H9 (cell line): Measurements from ENCODE around the gene LRMDA. TPM values are rescaled to one million over a fixed set of nuclear protein-coding genes. Genes with fewer than 3 reads are reported as not detected.

ENCODE experiments used
- DNase-seq: peaks from one replicate; pipeline ENCODE4 v3.0.0-alpha.2; 2017
- H2AFZ ChIP-seq: one replicate; pipeline ENCODE4 v1.6.1; 2013; ENCODE audit warnings: mild to moderate bottlenecking, low read length, control low read depth, moderate library complexity
- H2AK5ac ChIP-seq: 2 replicates; pipeline ENCODE4 v1.6.1; 2013; ENCODE audit warnings: low read length, control low read depth, mixed read lengths; ENCODE audit not compliant: insufficient read length
- H2BK120ac ChIP-seq: one replicate; pipeline ENCODE4 v1.6.1; 2013; ENCODE audit warnings: low read depth, mild to moderate bottlenecking, low read length, control low read depth, inconsistent platforms; ENCODE audit not compliant: poor library complexity, severe bottlenecking
- H2BK12ac ChIP-seq: 2 replicates; pipeline ENCODE4 v1.6.1; 2013; ENCODE audit warnings: low read length, control low read depth, mixed read lengths, low read depth; ENCODE audit not compliant: insufficient read length
- H2BK15ac ChIP-seq: 2 replicates; pipeline ENCODE4 v1.6.1; 2013; ENCODE audit warnings: low read depth, low read length, control low read depth
- H2BK20ac ChIP-seq: one replicate; pipeline ENCODE4 v1.6.1; 2013; ENCODE audit warnings: low read depth, mild to moderate bottlenecking, low read length, control low read depth, inconsistent platforms; ENCODE audit not compliant: poor library complexity, severe bottlenecking
- H2BK5ac ChIP-seq: 2 replicates; pipeline ENCODE4 v1.6.1; 2013; ENCODE audit warnings: low read length, control low read depth, mixed read lengths; ENCODE audit not compliant: insufficient read length
- H3K14ac ChIP-seq: 2 replicates; pipeline ENCODE4 v1.6.1; 2013; ENCODE audit warnings: low read length, control low read depth; ENCODE audit not compliant: insufficient read depth
- H3K18ac ChIP-seq: 2 replicates; pipeline ENCODE4 v1.6.1; 2013; ENCODE audit warnings: low read depth, mild to moderate bottlenecking, mixed read lengths, low read length, control low read depth; ENCODE audit not compliant: insufficient read length
- H3K23ac ChIP-seq: 2 replicates; pipeline ENCODE4 v1.6.1; 2013; ENCODE audit warnings: low read length, control low read depth, mixed read lengths, low read depth; ENCODE audit not compliant: insufficient read length
- H3K23me2 ChIP-seq: 2 replicates; pipeline ENCODE4 v1.6.1; 2013; ENCODE audit warnings: low read depth, mild to moderate bottlenecking, mixed read lengths, low read length, control low read depth; ENCODE audit not compliant: insufficient read length, poor library complexity, severe bottlenecking
- H3K27ac ChIP-seq: 2 replicates; pipeline ENCODE4 v1.5.1; 2013; ENCODE audit warnings: low read length, control low read depth, mixed read lengths, low read depth; ENCODE audit not compliant: insufficient read length
- H3K27me3 ChIP-seq: 2 replicates; pipeline ENCODE4 v1.6.1; 2013; ENCODE audit warnings: low read length, control low read depth, inconsistent platforms; ENCODE audit not compliant: insufficient read depth
- H3K4ac ChIP-seq: 2 replicates; pipeline ENCODE4 v1.6.1; 2013; ENCODE audit warnings: low read depth, mild to moderate bottlenecking, control low read depth, inconsistent platforms, low read length, moderate library complexity
- H3K4me1 ChIP-seq: 2 replicates; pipeline ENCODE4 v1.6.1; 2013; ENCODE audit warnings: low read length, control low read depth, inconsistent platforms; ENCODE audit not compliant: insufficient read depth
- H3K4me2 ChIP-seq: 2 replicates; pipeline ENCODE4 v1.6.1; 2013; ENCODE audit warnings: low read length, control low read depth, mixed read lengths; ENCODE audit not compliant: insufficient read length, insufficient read depth
- H3K56ac ChIP-seq: 2 replicates; pipeline ENCODE4 v1.6.1; 2013; ENCODE audit warnings: low read depth, mild to moderate bottlenecking, mixed read lengths, low read length, control low read depth; ENCODE audit not compliant: insufficient read length
- H3K79me1 ChIP-seq: 2 replicates; pipeline ENCODE4 v1.6.1; 2013; ENCODE audit warnings: low read depth, mild to moderate bottlenecking, moderate library complexity, low read length, control low read depth, inconsistent platforms; ENCODE audit not compliant: insufficient read depth, poor library complexity, severe bottlenecking
- H3K79me2 ChIP-seq: 2 replicates; pipeline ENCODE4 v1.6.1; 2013; ENCODE audit warnings: low read length, control low read depth, inconsistent platforms; ENCODE audit not compliant: insufficient read depth
- H3K9ac ChIP-seq: 2 replicates; pipeline ENCODE4 v1.6.1; 2013; ENCODE audit warnings: low read length, control low read depth, mixed read lengths; ENCODE audit not compliant: insufficient read length; ENCODE audit errors: extremely low read depth
- H3K9me3 ChIP-seq: one replicate; pipeline ENCODE4 v1.6.1; 2013; ENCODE audit warnings: low read depth, low read length, inconsistent platforms; ENCODE audit not compliant: control insufficient read depth
- H3T11ph ChIP-seq: one replicate; pipeline ENCODE4 v1.6.1; 2013; ENCODE audit warnings: mild to moderate bottlenecking, low read length, control low read depth, inconsistent platforms
- H4K20me1 ChIP-seq: one replicate; pipeline ENCODE4 v1.6.1; 2013; ENCODE audit not compliant: control insufficient read depth, insufficient read length, insufficient read depth
- H4K5ac ChIP-seq: 2 replicates; pipeline ENCODE4 v1.6.1; 2013; ENCODE audit warnings: low read depth, mild to moderate bottlenecking, mixed read lengths, low read length, control low read depth; ENCODE audit not compliant: insufficient read length
- H4K8ac ChIP-seq: replicated peaks from 2 replicates; pipeline ENCODE4 v1.6.1; 2013; ENCODE audit warnings: low read length, control low read depth, mixed read lengths, low read depth; ENCODE audit not compliant: insufficient read length
- H4K91ac ChIP-seq: 2 replicates; pipeline ENCODE4 v1.6.1; 2013; ENCODE audit warnings: low read depth, mild to moderate bottlenecking, moderate library complexity, mixed read lengths, low read length, control low read depth; ENCODE audit not compliant: insufficient read length
- H3K27ac Mint-ChIP-seq, 3 experiments: 2 replicates in 2 of 3; 3 replicates in 1 of 3; pipeline ENCODE4 v1.8.0; 2020 to 2021; ENCODE audit warnings: mixed read lengths in 3 of 3, mild to moderate bottlenecking in 1 of 3, moderate library complexity in 1 of 3
- H3K27me3 Mint-ChIP-seq: 2 replicates; pipeline ENCODE4 v1.8.0; 2021; ENCODE audit warnings: low read depth, mild to moderate bottlenecking, moderate library complexity, mixed read lengths
- H3K36me3 Mint-ChIP-seq, 3 experiments: 2 replicates in 2 of 3; 3 replicates in 1 of 3; pipeline ENCODE4 v1.8.0; 2020 to 2021; ENCODE audit warnings: low read depth in 3 of 3, mixed read lengths in 3 of 3; ENCODE audit not compliant: insufficient read depth in 1 of 3
- H3K4me1 Mint-ChIP-seq, 2 experiments: 2 replicates each; pipeline ENCODE4 v1.8.0; 2020; ENCODE audit warnings: mixed read lengths in 2 of 2
- H3K4me3 Mint-ChIP-seq, 2 experiments: 2 replicates in 1 of 2; 3 replicates in 1 of 2; pipeline ENCODE4 v1.8.0; 2020 to 2021; ENCODE audit warnings: mild to moderate bottlenecking in 2 of 2, mixed read lengths in 2 of 2, moderate library complexity in 1 of 2
- H3K9me3 Mint-ChIP-seq, 2 experiments: 2 replicates in 1 of 2; 3 replicates in 1 of 2; pipeline ENCODE4 v1.8.0; 2020; ENCODE audit warnings: mild to moderate bottlenecking in 2 of 2, mixed read lengths in 2 of 2, moderate library complexity in 1 of 2
- WGBS: extraction: QIAGEN DNeasy Blood & Tissue Kit; methylation state at CpG from one replicate; pipeline ENCODE4 v1.1.7; 2013; ENCODE audit warnings: missing lambda C conversion rate, low lambda C conversion rate, mixed read lengths; ENCODE audit not compliant: insufficient read length; ENCODE audit errors: extremely low coverage; 5-methylcytosine and 5-hydroxymethylcytosine counted together
- total RNA-seq: library from RNA; stranded (reverse); gene quantifications from 2 replicates; pipeline ENCODE4 v1.2.1, GENCODE V29; 2021
- TF ChIP-seq, protein P1 (sequence below): fragments of 200-600 bp; sonication (generic); conservative IDR thresholded peaks from 3 replicates; pipeline ENCODE4 v1.8.0; 2021; ENCODE audit warnings: antibody characterized with exemption, mild to moderate bottlenecking

Gene LRMDA
- total RNA-seq, 1 experiment from 2014 or later = 1.8 TPM

DNA sequence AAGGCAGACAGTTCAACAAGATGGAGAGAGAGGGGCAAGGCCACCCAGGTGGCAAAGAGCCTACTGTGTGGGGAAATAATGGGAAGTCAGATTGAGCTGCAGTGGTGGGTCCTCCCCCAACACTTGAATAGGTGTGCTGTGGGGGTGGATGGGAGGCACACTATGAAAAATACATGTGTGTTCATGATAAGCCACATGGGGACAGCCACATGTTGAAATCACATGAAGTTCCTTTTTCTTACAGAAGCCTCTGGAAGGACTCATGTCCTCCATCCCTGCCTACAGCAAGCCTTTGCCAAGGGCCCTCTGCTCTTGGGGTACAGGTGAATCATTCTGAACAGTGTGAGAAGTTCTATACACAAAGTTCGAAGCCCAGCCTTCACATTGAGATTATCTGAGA is 310.9 kb downstream of the LRMDA start:
- H3K9me3 ChIP-seq = no peaks in the 10 kb centered on the region
- no peak overlapping the region for H2BK5ac ChIP-seq
- no peaks in the 10 kb centered on the region; the same call in 1 of the 2 replicates for H3K4me1 ChIP-seq
- no peak overlapping the region for H3K14ac ChIP-seq
- H3K27me3 Mint-ChIP-seq = no peaks in the 10 kb centered on the region; the same call in 1 of the 2 replicates
- H3K79me2 ChIP-seq = no peaks in the 10 kb centered on the region
- no peaks in the 10 kb centered on the region for H3K23me2 ChIP-seq
- H3K4me1 Mint-ChIP-seq = peaks cover 7% of the 10 kb centered on the region in 2 experiments
- WGBS = no CpG with 5 or more reads among the region's 1 CpG
- no peak overlapping the region for H2BK15ac ChIP-seq
- H4K20me1 ChIP-seq = no peaks in the 10 kb centered on the region
- no peak overlapping the region for H3K27ac ChIP-seq
- no peak overlapping the region for H4K5ac ChIP-seq
- no peak overlapping the region for H3K18ac ChIP-seq
- no peak overlapping the region for H2BK120ac ChIP-seq
- H3K9me3 Mint-ChIP-seq = peaks cover 0 to 2% of the 10 kb centered on the region in 2 experiments; a peak in 1 of 5 replicates
- H4K8ac ChIP-seq = no peak overlapping the region
- H3K23ac ChIP-seq = no peak overlapping the region
- H3K27ac Mint-ChIP-seq = no peak overlapping the region
- no peak overlapping the region for H2BK12ac ChIP-seq
- H3K27me3 ChIP-seq = no peaks in the 10 kb centered on the region
- H2AK5ac ChIP-seq = no peak overlapping the region
- H2BK20ac ChIP-seq = no peak overlapping the region
- no peak for DNase-seq
- H3K4me2 ChIP-seq = no peak overlapping the region
- H3T11ph ChIP-seq = no peak overlapping the region
- H3K36me3 Mint-ChIP-seq = no peaks in the 10 kb centered on the region
- H2AFZ ChIP-seq = no peak overlapping the region
- TF ChIP-seq, protein P1, sequence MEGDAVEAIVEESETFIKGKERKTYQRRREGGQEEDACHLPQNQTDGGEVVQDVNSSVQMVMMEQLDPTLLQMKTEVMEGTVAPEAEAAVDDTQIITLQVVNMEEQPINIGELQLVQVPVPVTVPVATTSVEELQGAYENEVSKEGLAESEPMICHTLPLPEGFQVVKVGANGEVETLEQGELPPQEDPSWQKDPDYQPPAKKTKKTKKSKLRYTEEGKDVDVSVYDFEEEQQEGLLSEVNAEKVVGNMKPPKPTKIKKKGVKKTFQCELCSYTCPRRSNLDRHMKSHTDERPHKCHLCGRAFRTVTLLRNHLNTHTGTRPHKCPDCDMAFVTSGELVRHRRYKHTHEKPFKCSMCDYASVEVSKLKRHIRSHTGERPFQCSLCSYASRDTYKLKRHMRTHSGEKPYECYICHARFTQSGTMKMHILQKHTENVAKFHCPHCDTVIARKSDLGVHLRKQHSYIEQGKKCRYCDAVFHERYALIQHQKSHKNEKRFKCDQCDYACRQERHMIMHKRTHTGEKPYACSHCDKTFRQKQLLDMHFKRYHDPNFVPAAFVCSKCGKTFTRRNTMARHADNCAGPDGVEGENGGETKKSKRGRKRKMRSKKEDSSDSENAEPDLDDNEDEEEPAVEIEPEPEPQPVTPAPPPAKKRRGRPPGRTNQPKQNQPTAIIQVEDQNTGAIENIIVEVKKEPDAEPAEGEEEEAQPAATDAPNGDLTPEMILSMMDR = no peak
- no peak overlapping the region for H3K9ac ChIP-seq
- H4K91ac ChIP-seq = no peak overlapping the region
- no peak overlapping the region for H3K56ac ChIP-seq
- H3K4me3 Mint-ChIP-seq = no peak overlapping the region
- H3K4ac ChIP-seq = no peak overlapping the region
- no peaks in the 10 kb centered on the region for H3K79me1 ChIP-seq
